H1 (cell line): ENCODE results near the gene SIM2. TPM values are rescaled to one million over a fixed set of nuclear protein-coding genes. Genes with fewer than 3 reads are reported as not detected.

Experiments
- CTCF ChIA-PET: fragments of 300-600 bp; sonication (Branson Sonifier 250); formaldehyde crosslinking; loops from one replicate; lab custom pipeline; 2021; ENCODE audit not compliant: partially characterized antibody; lab: Charles Lee
- POLR2A ChIA-PET: fragments of 300-600 bp; sonication (Branson Sonifier 250); formaldehyde crosslinking; loops from one replicate; lab custom pipeline; 2021; ENCODE audit warnings: inconsistent platforms; ENCODE audit not compliant: partially characterized antibody; lab: Charles Lee
- DNase-seq, 2 experiments: peaks; one replicate each; pipeline versions ENCODE4 v3.0.0 to v3.0.0-alpha.2; 2010 to 2022; ENCODE audit warnings: low spot score in 2 of 2, low read depth in 1 of 2, mixed read lengths in 1 of 2
- FAIRE-seq: peaks from 2 replicates; lab custom pipeline; 2011; peaks lifted over from hg19 to GRCh38; lab: Jason Lieb, UNC
- H2AFZ ChIP-seq: 2 replicates; pipeline ENCODE4 v1.8.1; 2012; ENCODE audit warnings: low read length, inconsistent platforms
- H2AK5ac ChIP-seq: 2 replicates; pipeline ENCODE4 v1.6.1; 2013; ENCODE audit warnings: low read depth, low read length
- H2BK120ac ChIP-seq: replicated peaks from 2 replicates; pipeline ENCODE3; 2013; ENCODE audit warnings: low read depth, low read length, inconsistent platforms
- H2BK12ac ChIP-seq: 2 replicates; pipeline ENCODE4 v1.6.1; 2013; ENCODE audit warnings: low read depth, low read length
- H2BK15ac ChIP-seq: 2 replicates; pipeline ENCODE4 v1.6.1; 2013; ENCODE audit warnings: low read length
- H2BK20ac ChIP-seq: 2 replicates; pipeline ENCODE4 v1.6.1; 2013; ENCODE audit warnings: low read length
- H2BK5ac ChIP-seq: 2 replicates; pipeline ENCODE4 v1.6.1; 2013; ENCODE audit warnings: low read depth, low read length
- H3K14ac ChIP-seq: 2 replicates; pipeline ENCODE4 v1.6.1; 2013; ENCODE audit warnings: inconsistent platforms; ENCODE audit not compliant: insufficient read length
- H3K18ac ChIP-seq: 2 replicates; pipeline ENCODE4 v1.6.1; 2013; ENCODE audit warnings: low read length; ENCODE audit errors: extremely low read depth
- H3K23ac ChIP-seq: 2 replicates; pipeline ENCODE4 v1.6.1; 2013; ENCODE audit warnings: inconsistent platforms; ENCODE audit not compliant: insufficient read length
- H3K23me2 ChIP-seq: 2 replicates; pipeline ENCODE4 v1.6.1; 2013; ENCODE audit warnings: low read depth, low read length
- H3K27ac ChIP-seq: 2 replicates; pipeline ENCODE4 v1.6.1; 2011; ENCODE audit warnings: low read depth, low read length, inconsistent platforms
- H3K27me3 ChIP-seq, 4 experiments: replicated peaks in 1 of 4; 1 replicate in 1 of 4; 2 replicates in 3 of 4; pipeline versions ENCODE4 v1.6.1 to v1.8.1; 2011 to 2013; ENCODE audit warnings: low read length in 3 of 4, mild to moderate bottlenecking in 3 of 4, inconsistent platforms in 2 of 4, mixed read lengths in 2 of 4, moderate library complexity in 1 of 4; ENCODE audit not compliant: control insufficient read depth in 3 of 4, insufficient read depth in 3 of 4; ENCODE audit errors: extremely low read depth in 1 of 4
- H3K36me3 ChIP-seq, 4 experiments: 2 replicates each; pipeline versions ENCODE4 v1.6.1 to v1.8.1; 2011 to 2013; ENCODE audit warnings: mild to moderate bottlenecking in 4 of 4, low read length in 3 of 4, moderate library complexity in 2 of 4, control low read depth in 1 of 4, inconsistent platforms in 1 of 4; ENCODE audit not compliant: insufficient read depth in 4 of 4, control insufficient read depth in 2 of 4
- H3K4ac ChIP-seq: replicated peaks from 2 replicates; pipeline ENCODE3; 2013; ENCODE audit warnings: low read length, low read depth, mixed read lengths, inconsistent platforms; ENCODE audit not compliant: insufficient read length
- H3K4me1 ChIP-seq, 4 experiments: replicated peaks in 1 of 4; 1 replicate in 1 of 4; 2 replicates in 3 of 4; pipeline versions ENCODE4 v1.6.1 to v1.8.1; 2011 to 2013; ENCODE audit warnings: low read length in 3 of 4, inconsistent platforms in 2 of 4, mixed read lengths in 1 of 4; ENCODE audit not compliant: insufficient read depth in 4 of 4, control insufficient read depth in 3 of 4
- H3K4me2 ChIP-seq, 2 experiments: 2 replicates each; pipeline versions ENCODE4 v1.6.1 to v1.8.1; 2011 to 2013; ENCODE audit warnings: low read depth in 2 of 2, low read length in 2 of 2, control low read depth in 1 of 2, inconsistent platforms in 1 of 2, mild to moderate bottlenecking in 1 of 2; ENCODE audit not compliant: insufficient read depth in 1 of 2
- H3K4me3 ChIP-seq, 4 experiments: fragments of 200-600, 300-600 bp in 1 of 4; sonication (generic), shearing (Covaris generic), sonication (Bioruptor Twin) in 1 of 4; 2 replicates each; pipeline versions ENCODE4 v1.5.1 to v1.8.1; 2011 to 2016; ENCODE audit warnings: low read length in 4 of 4, low read depth in 3 of 4, control low read depth in 2 of 4, inconsistent platforms in 2 of 4, mild to moderate bottlenecking in 2 of 4, mixed read lengths in 1 of 4, moderate library complexity in 1 of 4; ENCODE audit not compliant: insufficient read depth in 2 of 4; ENCODE audit errors: extremely low read depth in 1 of 4
- H3K56ac ChIP-seq: replicated peaks from 2 replicates; pipeline ENCODE3; 2013; ENCODE audit warnings: low read depth, mild to moderate bottlenecking, mixed read lengths, low read length, inconsistent platforms; ENCODE audit not compliant: insufficient read length
- H3K79me1 ChIP-seq: 2 replicates; pipeline ENCODE4 v1.6.1; 2013; ENCODE audit warnings: low read depth, low read length, control low read depth
- H3K79me2 ChIP-seq, 2 experiments: 2 replicates each; pipeline versions ENCODE4 v1.6.1 to v1.8.1; 2012 to 2013; ENCODE audit warnings: low read length in 2 of 2, mild to moderate bottlenecking in 2 of 2, inconsistent platforms in 1 of 2; ENCODE audit not compliant: insufficient read depth in 2 of 2, control insufficient read depth in 1 of 2
- H3K9ac ChIP-seq, 4 experiments: replicated peaks in 1 of 4; 1 replicate in 1 of 4; 2 replicates in 3 of 4; pipeline versions ENCODE4 v1.6.1 to v1.8.1; 2011 to 2013; ENCODE audit warnings: low read depth in 3 of 4, low read length in 3 of 4, control low read depth in 2 of 4, mild to moderate bottlenecking in 2 of 4, moderate library complexity in 2 of 4, inconsistent platforms in 1 of 4; ENCODE audit errors: extremely low read depth in 1 of 4
- H3K9me3 ChIP-seq, 2 experiments: 2 replicates each; pipeline versions ENCODE4 v1.6.1 to v1.8.1; 2012 to 2013; ENCODE audit warnings: mild to moderate bottlenecking in 2 of 2, moderate library complexity in 2 of 2, control low read depth in 1 of 2, inconsistent platforms in 1 of 2, low read depth in 1 of 2, low read length in 1 of 2, mixed read lengths in 1 of 2; ENCODE audit not compliant: insufficient read depth in 2 of 2
- H4K20me1 ChIP-seq, 2 experiments: replicated peaks in 1 of 2; 2 replicates each; pipeline versions ENCODE3 to v1.8.1; 2011 to 2013; ENCODE audit warnings: inconsistent platforms in 2 of 2, low read length in 2 of 2, mild to moderate bottlenecking in 1 of 2; ENCODE audit not compliant: insufficient read depth in 2 of 2, control insufficient read depth in 1 of 2
- H4K5ac ChIP-seq: 2 replicates; pipeline ENCODE4 v1.6.1; 2013; ENCODE audit warnings: low read length, low read depth, mixed read lengths, inconsistent platforms; ENCODE audit not compliant: insufficient read length
- H4K8ac ChIP-seq: 2 replicates; pipeline ENCODE4 v1.8.0; 2013; ENCODE audit warnings: mild to moderate bottlenecking, moderate library complexity, low read length, inconsistent platforms; ENCODE audit not compliant: insufficient read depth; ENCODE audit errors: extremely low read depth
- H4K91ac ChIP-seq: replicated peaks from 2 replicates; pipeline ENCODE3; 2013; ENCODE audit warnings: low read length, mixed read lengths, inconsistent platforms; ENCODE audit not compliant: insufficient read length
- ATF2 ChIP-seq: IDR thresholded peaks from 2 replicates; pipeline ENCODE4 v1.6.1; 2012; ENCODE audit warnings: low read length, inconsistent platforms
- CTCF ChIP-seq, 3 experiments: IDR thresholded peaks; 1 replicate in 2 of 3; 2 replicates in 1 of 3; pipeline versions ENCODE4 v1.5.1 to v1.6.1; 2011; ENCODE audit warnings: low read length in 3 of 3, mild to moderate bottlenecking in 3 of 3, inconsistent platforms in 2 of 3, low read depth in 1 of 3, moderate library complexity in 1 of 3; ENCODE audit not compliant: insufficient read depth in 1 of 3; ENCODE audit errors: control extremely low read depth in 1 of 3
- POU5F1 ChIP-seq: IDR thresholded peaks from 2 replicates; pipeline ENCODE4 v1.6.1; 2011; ENCODE audit warnings: low read depth, mild to moderate bottlenecking, low read length, moderate library complexity
- ZNF274 ChIP-seq: IDR thresholded peaks from 2 replicates; pipeline ENCODE4 v1.7.0; 2012; ENCODE audit warnings: low read length, borderline replicate concordance; ENCODE audit errors: extremely low read depth
- whole genome bisulfite sequencing, 2 experiments: shearing (Covaris generic) in 1 of 2; methylation state at CpG; one replicate each; pipeline versions ENCODE4 v1.1.6 to v1.1.7; 2013 to 2015; ENCODE audit warnings: low lambda C conversion rate in 2 of 2, mixed read lengths in 2 of 2, inconsistent platforms in 1 of 2, low coverage in 1 of 2, missing lambda C conversion rate in 1 of 2; ENCODE audit not compliant: insufficient replicate concordance in 2 of 2, insufficient coverage in 1 of 2, insufficient read length in 1 of 2; ENCODE audit errors: extremely low coverage in 1 of 2, missing lambda C conversion rate in 1 of 2; 5-methylcytosine and 5-hydroxymethylcytosine counted together
- polyA plus RNA-seq, 7 experiments: library from polyadenylated mRNA; depleted of rRNA in 3 of 7; stranded (reverse) in 5 of 7; unstranded in 2 of 7; fragments of >200 nt in 5 of 7; fragments of 200-250 nt in 2 of 7; gene quantifications; 1 replicate in 5 of 7; 2 replicates in 1 of 7; 4 replicates in 1 of 7; pipeline versions ENCODE4 v1.2.1 to v1.2.3, GENCODE V29; 2011 to 2013; ENCODE audit warnings: missing spikeins in 2 of 7, mixed read lengths in 2 of 7
- total RNA-seq: library from RNA; stranded (reverse); fragmentation: NEBNext Ultra II Directional; extraction: Animal tissue kit (Norgen Biotek cat#: 25700); gene quantifications from 2 replicates; pipeline ENCODE4 v1.2.1, GENCODE V29; 2021

The SIM2 gene
- total and polyA plus RNA-seq, 2 of the 8 experiments (the other 6 are each of a cell fraction or from before 2014, with no cell fraction given): 0.05 to 0.26 TPM

GRCh38 chr21:36744560-36745231 is 45.8 kb downstream of the SIM2 start:
- no peak overlapping the region; the same call in 1 of the 2 replicates for H4K8ac ChIP-seq
- H4K20me1 ChIP-seq: no peaks in the 10 kb centered on the region
- ChIA-PET CTCF (interaction anchor here (0.9 to 2.3 kb wide), 9 partner anchors 9 to 211 kb away, joined by 3 to 9 read pairs (median 4); no protein-coding TSS in a partner anchor), POLR2A (no interaction called here)
- H2BK20ac ChIP-seq: peak overlapping the region; percentile 48; the same call in 1 of the 2 replicates
- 0 out of 2 replicates have a peak overlapping the region, but pooled peaks have one; percentile 66 for H2BK5ac ChIP-seq
- no peak overlapping the region for H2AK5ac ChIP-seq
- no peak overlapping the region for H3K56ac ChIP-seq
- peaks cover 5% of the 10 kb centered on the region for H3K23me2 ChIP-seq
- no peak overlapping the region for H3K27ac ChIP-seq
- TF ChIP-seq CTCF (IDR thresholded peaks at IDR 0.05; ENCODE audit: control extremely low read depth in 1 of 3, insufficient read depth in 1 of 3, low read depth in 1 of 3, low read length in 3 of 3) (no peak), POU5F1 (no peak), ZNF274 (no peak), ATF2 (no peak)
- 0 out of 2 replicates have a peak overlapping the region, but pooled peaks have one; percentile 90 for H2BK12ac ChIP-seq
- H2AFZ ChIP-seq: no peak overlapping the region
- no peak overlapping the region for H3K9ac ChIP-seq
- H3K18ac ChIP-seq: peak overlapping the region; percentile 48; the same call in 1 of the 2 replicates
- no peaks in the 10 kb centered on the region for H3K36me3 ChIP-seq
- no peak for DNase-seq
- H3K23ac ChIP-seq: no peak overlapping the region
- H4K5ac ChIP-seq: no peak overlapping the region
- H3K4me3 ChIP-seq: no peak overlapping the region
- no peak overlapping the region for H4K91ac ChIP-seq
- no peaks in the 10 kb centered on the region for H3K79me1 ChIP-seq
- WGBS, 2 experiments: 88% methylated on average over 28 of the region's 30 CpGs; no CpG with 5 or more reads in 1 of the 2 experiments
- 0 out of 2 replicates have a peak overlapping the region, but pooled peaks have one; percentile 18 for H2BK15ac ChIP-seq
- no peak overlapping the region for H3K4ac ChIP-seq
- FAIRE-seq: no peak
- H3K9me3 ChIP-seq: no peaks in the 10 kb centered on the region
- H2BK120ac ChIP-seq: no peak overlapping the region
- H3K4me2 ChIP-seq: no peak overlapping the region
- H3K14ac ChIP-seq: no peak overlapping the region
- H3K27me3 ChIP-seq: peaks cover 0 to 15% (median 7%) of the 10 kb centered on the region in 4 experiments; a peak in 5 of 7 replicates
- peaks cover 5 to 9% (median 7%) of the 10 kb centered on the region in 4 experiments for H3K4me1 ChIP-seq
- no peaks in the 10 kb centered on the region for H3K79me2 ChIP-seq
